Activated CD8-positive, alpha-beta T cell treated with anti-CD3 and anti-CD28 coated beads for 36 hours (primary cell): Measurements from ENCODE around the gene TTC33. TPM values are rescaled to one million over a fixed set of nuclear protein-coding genes. Genes with fewer than 3 reads are reported as not detected.

Experiments
- ATAC-seq: fragments of 200-7000 bp; cut with Tn5 transposase; one replicate; pipeline ENCODE4 v1.10.0; 2021; ENCODE audit warnings: mild to moderate bottlenecking, moderate library complexity
- CTCF ChIA-PET: fragments of 350-600 bp; sonication (Branson Sonifier 250); formaldehyde crosslinking; loops from one replicate; lab custom pipeline; 2021; ENCODE audit warnings: antibody characterized with exemption; lab: Charles Lee
- POLR2A ChIA-PET: fragments of 350-600 bp; sonication (Branson Sonifier 250); formaldehyde crosslinking; loops from one replicate; lab custom pipeline; 2021; ENCODE audit warnings: antibody characterized with exemption; lab: Charles Lee
- DNase-seq: peaks from one replicate; pipeline ENCODE4 v3.0.0-alpha.2; 2020
- H3K27ac Mint-ChIP-seq: one replicate; pipeline ENCODE4 v1.8.0; 2021; ENCODE audit warnings: mild to moderate bottlenecking, mixed read lengths
- H3K27me3 Mint-ChIP-seq: one replicate; pipeline ENCODE4 v1.8.0; 2021; ENCODE audit warnings: mixed read lengths
- H3K36me3 Mint-ChIP-seq: one replicate; pipeline ENCODE4 v1.8.0; 2021; ENCODE audit warnings: low read depth, mixed read lengths
- H3K4me1 Mint-ChIP-seq: one replicate; pipeline ENCODE4 v1.8.0; 2021; ENCODE audit warnings: low read depth, mixed read lengths
- H3K4me3 Mint-ChIP-seq: one replicate; pipeline ENCODE4 v1.8.0; 2021; ENCODE audit warnings: mild to moderate bottlenecking, moderate library complexity, mixed read lengths
- H3K9me3 Mint-ChIP-seq: one replicate; pipeline ENCODE4 v1.8.0; 2021; ENCODE audit warnings: mixed read lengths
- intact Hi-C: fragments of 100-400 bp; cut with micrococcal nuclease; formaldehyde crosslinking; loops from one replicate; pipeline ENCODE4 v1.10.0; 2022
- total RNA-seq, 2 experiments: library from RNA; stranded (reverse); gene quantifications; one replicate each; pipeline ENCODE4 v1.2.3, GENCODE V29; 2021
- TF ChIP-seq, protein P1 (sequence below): fragments of 200-600 bp; IDR thresholded peaks from one replicate; pipeline ENCODE4 v1.8.0; 2022; ENCODE audit warnings: antibody characterized with exemption, mild to moderate bottlenecking

Gene TTC33
- total RNA-seq, 2 experiments from 2014 or later = 21.4 to 21.5 TPM

DNA sequence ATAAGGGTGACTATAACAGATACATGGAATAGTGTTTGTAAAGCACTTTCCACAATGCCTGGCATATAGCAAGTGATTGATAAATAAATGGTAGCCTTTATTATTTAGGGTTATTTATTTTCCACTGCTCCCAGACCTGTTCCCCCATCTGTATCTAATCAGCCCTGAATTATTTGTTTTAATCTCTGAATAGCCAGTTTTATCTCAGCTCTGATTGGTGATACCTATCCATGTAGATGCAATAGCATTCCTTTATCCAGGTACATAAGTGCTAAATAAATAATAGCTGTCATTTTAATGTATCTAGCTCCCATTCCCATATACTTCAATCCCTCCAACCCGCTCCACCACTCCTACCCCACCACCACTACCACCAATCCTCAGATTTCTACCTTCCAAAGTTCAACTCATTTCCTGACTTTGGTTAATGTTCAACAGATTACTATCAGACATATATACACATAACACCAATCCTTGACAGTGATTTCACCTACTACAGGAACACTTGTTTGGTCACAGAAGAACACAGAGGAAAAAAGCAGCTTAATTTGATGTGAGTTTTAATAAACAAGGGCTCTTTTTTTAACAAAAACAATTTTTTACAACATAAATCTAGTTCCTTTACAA is 28.4 kb upstream of the TTC33 start:
- TF ChIP-seq, protein P1, sequence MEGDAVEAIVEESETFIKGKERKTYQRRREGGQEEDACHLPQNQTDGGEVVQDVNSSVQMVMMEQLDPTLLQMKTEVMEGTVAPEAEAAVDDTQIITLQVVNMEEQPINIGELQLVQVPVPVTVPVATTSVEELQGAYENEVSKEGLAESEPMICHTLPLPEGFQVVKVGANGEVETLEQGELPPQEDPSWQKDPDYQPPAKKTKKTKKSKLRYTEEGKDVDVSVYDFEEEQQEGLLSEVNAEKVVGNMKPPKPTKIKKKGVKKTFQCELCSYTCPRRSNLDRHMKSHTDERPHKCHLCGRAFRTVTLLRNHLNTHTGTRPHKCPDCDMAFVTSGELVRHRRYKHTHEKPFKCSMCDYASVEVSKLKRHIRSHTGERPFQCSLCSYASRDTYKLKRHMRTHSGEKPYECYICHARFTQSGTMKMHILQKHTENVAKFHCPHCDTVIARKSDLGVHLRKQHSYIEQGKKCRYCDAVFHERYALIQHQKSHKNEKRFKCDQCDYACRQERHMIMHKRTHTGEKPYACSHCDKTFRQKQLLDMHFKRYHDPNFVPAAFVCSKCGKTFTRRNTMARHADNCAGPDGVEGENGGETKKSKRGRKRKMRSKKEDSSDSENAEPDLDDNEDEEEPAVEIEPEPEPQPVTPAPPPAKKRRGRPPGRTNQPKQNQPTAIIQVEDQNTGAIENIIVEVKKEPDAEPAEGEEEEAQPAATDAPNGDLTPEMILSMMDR = no peak
- Mint-ChIP-seq H3K36me3 (peaks cover 27% of the 10 kb centered on the region), H3K4me3 (no peak overlapping the region), H3K27ac (no peak overlapping the region), H3K27me3 (no peaks in the 10 kb centered on the region), H3K4me1 (peaks cover 59% of the 10 kb centered on the region), H3K9me3 (peaks cover 11% of the 10 kb centered on the region)
- intact Hi-C loops = no loop called here
- ChIA-PET CTCF (interaction anchor here (0.6 to 1.4 kb wide), 4 partner anchors 10 to 1450 kb away, joined by 3 read pairs; no protein-coding TSS in a partner anchor), POLR2A (interaction anchor here (1.1 kb wide), 1 partner anchor 47 kb away, joined by 3 read pairs; no protein-coding TSS in a partner anchor)
- DNase-seq = no peak
- ATAC-seq = no peak

DNA sequence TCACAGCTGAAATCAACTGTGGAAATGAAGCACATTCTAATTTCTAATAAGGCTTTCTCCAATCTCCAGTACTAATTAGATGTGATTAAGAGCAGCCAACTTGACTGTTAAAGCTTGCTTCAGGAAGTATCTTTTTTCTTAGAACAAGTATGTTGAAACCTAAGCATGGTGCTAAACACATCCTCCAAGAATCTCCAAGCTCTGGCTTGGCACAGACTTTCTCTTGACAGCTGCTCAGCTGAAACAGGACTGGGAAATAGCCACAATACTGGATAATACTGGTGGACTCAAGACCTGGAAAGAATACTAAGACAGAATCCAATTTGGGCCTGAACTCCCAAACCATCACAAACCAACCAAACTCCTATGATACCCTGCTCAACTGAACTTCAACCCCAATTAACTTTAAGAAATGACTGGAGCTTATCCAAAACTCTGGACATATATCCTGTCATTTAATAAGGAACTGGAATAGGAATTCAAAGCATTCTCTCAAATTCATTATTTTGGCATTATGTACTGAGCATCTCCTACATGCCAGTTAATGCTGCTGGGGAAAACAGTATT is 26.2 kb upstream of the TTC33 start:
- no peak for DNase-seq
- Mint-ChIP-seq H3K36me3 (peaks cover 11% of the 10 kb centered on the region), H3K27me3 (no peaks in the 10 kb centered on the region), H3K4me3 (no peak overlapping the region), H3K4me1 (peaks cover 51% of the 10 kb centered on the region), H3K27ac (peak overlapping the region; percentile 15), H3K9me3 (peaks cover 2% of the 10 kb centered on the region)
- ChIA-PET CTCF (interaction anchor here (1.2 kb wide), 1 partner anchor 9 kb away, joined by 3 read pairs; no protein-coding TSS in a partner anchor), POLR2A (no interaction called here)
- ATAC-seq = no peak
- TF ChIP-seq, protein P1 = no peak
- intact Hi-C loops = no loop called here

DNA sequence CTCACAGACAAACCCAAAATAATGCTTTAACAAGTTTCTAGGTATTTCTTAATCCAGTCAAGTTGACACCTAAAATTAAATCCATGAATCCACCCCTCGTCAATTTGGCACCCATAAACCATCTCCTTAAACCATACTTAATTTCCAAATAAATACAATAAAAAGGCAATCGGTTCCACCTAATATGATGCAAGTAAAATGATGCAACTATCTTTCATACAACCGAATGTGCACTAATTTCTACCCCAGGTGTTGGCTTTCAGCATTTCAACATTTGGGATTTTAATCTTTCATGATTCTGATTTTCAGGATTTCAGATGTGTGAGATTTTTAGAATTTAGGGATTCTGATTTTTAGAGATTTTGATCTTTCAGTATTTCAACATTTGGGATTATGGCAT is 25.1 kb upstream of the TTC33 start:
- Mint-ChIP-seq H3K4me1 (peaks cover 54% of the 10 kb centered on the region), H3K36me3 (peaks cover 14% of the 10 kb centered on the region), H3K27me3 (no peaks in the 10 kb centered on the region), H3K27ac (no peak overlapping the region), H3K4me3 (no peak overlapping the region), H3K9me3 (no peaks in the 10 kb centered on the region)
- CTCF ChIA-PET = interaction anchor here (1.1 kb wide), 1 partner anchor 25 kb away, joined by 3 read pairs; the partner anchor contains the start of gene TTC33
- DNase-seq = no peak
- ATAC-seq = no peak
- intact Hi-C loops = no loop called here
- TF ChIP-seq, protein P1 = no peak
- POLR2A ChIA-PET = interaction anchor here (0.6 kb wide), 1 partner anchor 43 kb away, joined by 3 read pairs; no protein-coding TSS in a partner anchor

DNA sequence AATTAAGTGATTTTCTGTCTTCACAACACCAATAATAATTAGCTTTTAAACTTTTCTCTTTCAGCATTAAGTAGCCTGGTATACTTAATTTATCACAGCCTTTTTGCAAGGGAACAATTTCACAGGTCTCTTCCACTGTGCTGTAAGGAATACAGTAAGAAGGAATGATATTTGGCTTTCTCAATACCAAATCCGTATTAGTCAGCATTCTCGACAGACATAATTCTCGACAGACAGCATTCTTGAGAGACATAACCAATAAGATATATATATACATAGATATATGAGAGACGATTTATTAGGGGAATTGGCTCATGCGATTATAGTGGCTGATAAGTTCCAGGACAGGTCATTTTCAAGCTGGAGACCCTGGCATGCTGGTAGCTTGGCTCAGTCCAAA is 24.4 kb upstream of the TTC33 start:
- H3K4me1 Mint-ChIP-seq = peaks cover 48% of the 10 kb centered on the region
- CTCF ChIA-PET = interaction anchor here (1.1 kb wide), 1 partner anchor 25 kb away, joined by 3 read pairs; the partner anchor contains the start of gene TTC33
- intact Hi-C loops = no loop called here
- no peak for ATAC-seq
- POLR2A ChIA-PET = interaction anchor here (0.7 kb wide), 1 partner anchor 53 kb away, joined by 3 read pairs; no protein-coding TSS in a partner anchor
- no peak for DNase-seq
- H3K27ac Mint-ChIP-seq = no peak overlapping the region
- H3K4me3 Mint-ChIP-seq = no peak overlapping the region
- H3K9me3 Mint-ChIP-seq = no peaks in the 10 kb centered on the region
- H3K36me3 Mint-ChIP-seq = peaks cover 13% of the 10 kb centered on the region
- no peaks in the 10 kb centered on the region for H3K27me3 Mint-ChIP-seq
- TF ChIP-seq, protein P1 = no peak

DNA sequence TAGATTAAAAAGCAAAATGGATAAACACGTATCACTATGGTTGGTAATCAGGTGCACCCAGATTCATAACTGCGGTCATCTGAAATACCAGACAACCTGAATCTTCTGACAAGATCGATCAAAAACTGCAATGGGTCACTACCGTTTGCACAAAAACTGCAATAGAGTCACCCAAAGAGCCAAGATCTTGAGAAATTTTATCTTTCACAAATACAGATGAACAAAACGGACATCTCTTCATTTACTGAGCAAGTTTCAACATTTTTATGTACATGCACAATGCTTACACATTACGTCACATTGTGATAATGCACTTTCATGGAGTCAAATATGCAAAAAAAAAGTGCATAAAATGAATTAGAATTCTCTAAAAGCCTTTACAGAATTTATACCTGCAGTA is 23.8 kb upstream of the TTC33 start:
- DNase-seq (no peak), ATAC-seq (no peak)
- Mint-ChIP-seq H3K36me3 (peaks cover 16% of the 10 kb centered on the region), H3K9me3 (no peaks in the 10 kb centered on the region), H3K4me3 (no peak overlapping the region), H3K27me3 (no peaks in the 10 kb centered on the region), H3K4me1 (peaks cover 46% of the 10 kb centered on the region), H3K27ac (no peak overlapping the region)
- TF ChIP-seq, protein P1 = no peak
- intact Hi-C loops = no loop called here
- ChIA-PET POLR2A (no interaction called here), CTCF (no interaction called here)
